RCC 7860 (cell line): Measurements from ENCODE around the gene ZDHHC18.
A peak's percentile ranks its signal among the peaks of the same experiment; 100 is the strongest.

Experiments used
- DNase-seq: peaks from one replicate; pipeline ENCODE4 v3.0.0-alpha.2; 2015; ENCODE audit warnings: low spot score
- FAIRE-seq: peaks from 2 replicates; lab custom pipeline; 2012; peaks lifted over from hg19 to GRCh38; lab: Jason Lieb, UNC

The ZDHHC18 gene, protein sequence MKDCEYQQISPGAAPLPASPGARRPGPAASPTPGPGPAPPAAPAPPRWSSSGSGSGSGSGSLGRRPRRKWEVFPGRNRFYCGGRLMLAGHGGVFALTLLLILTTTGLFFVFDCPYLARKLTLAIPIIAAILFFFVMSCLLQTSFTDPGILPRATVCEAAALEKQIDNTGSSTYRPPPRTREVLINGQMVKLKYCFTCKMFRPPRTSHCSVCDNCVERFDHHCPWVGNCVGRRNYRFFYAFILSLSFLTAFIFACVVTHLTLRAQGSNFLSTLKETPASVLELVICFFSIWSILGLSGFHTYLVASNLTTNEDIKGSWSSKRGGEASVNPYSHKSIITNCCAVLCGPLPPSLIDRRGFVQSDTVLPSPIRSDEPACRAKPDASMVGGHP

GRCh38 chr1:26826261-26827105, at the start of gene ZDHHC18:
Gene ZDHHC18 (plus strand): TSS chr1:26826688. CDS start chr1:26826805, 117 bp downstream.
- no peak for FAIRE-seq
- DNase-seq = peak; percentile 23

DNA sequence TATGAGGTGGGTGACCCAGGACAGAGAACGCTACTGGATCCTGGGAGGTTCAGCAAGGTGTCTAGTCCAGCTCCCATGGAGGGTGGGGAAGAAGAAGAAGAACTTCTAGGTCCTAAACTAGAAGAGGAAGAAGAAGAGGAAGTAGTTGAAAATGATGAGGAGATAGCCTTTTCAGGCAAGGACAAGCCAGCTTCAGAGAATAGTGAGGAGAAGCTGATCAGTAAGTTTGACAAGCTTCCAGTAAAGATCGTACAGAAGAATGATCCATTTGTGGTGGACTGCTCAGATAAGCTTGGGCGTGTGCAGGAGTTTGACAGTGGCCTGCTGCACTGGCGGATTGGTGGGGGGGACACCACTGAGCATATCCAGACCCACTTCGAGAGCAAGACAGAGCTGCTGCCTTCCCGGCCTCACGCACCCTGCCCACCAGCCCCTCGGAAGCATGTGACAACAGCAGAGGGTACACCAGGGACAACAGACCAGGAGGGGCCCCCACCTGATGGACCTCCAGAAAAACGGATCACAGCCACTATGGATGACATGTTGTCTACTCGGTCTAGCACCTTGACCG, 47.3 kb upstream of the ZDHHC18 start:
- no peak for FAIRE-seq
- no peak for DNase-seq

DNA sequence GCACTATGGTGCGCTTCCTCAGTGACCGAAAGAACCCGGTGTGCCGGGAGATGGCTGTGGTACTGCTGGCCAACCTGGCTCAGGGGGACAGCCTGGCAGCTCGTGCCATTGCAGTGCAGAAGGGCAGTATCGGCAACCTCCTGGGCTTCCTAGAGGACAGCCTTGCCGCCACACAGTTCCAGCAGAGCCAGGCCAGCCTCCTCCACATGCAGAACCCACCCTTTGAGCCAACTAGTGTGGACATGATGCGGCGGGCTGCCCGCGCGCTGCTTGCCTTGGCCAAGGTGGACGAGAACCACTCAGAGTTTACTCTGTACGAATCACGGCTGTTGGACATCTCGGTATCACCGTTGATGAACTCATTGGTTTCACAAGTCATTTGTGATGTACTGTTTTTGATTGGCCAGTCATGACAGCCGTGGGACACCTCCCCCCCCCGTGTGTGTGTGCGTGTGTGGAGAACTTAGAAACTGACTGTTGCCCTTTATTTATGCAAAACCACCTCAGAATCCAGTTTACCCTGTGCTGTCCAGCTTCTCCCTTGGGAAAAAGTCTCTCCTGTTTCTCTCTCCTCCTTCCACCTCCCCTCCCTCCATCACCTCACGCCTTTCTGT, 46.0 kb upstream of the ZDHHC18 start:
- DNase-seq (no peak), FAIRE-seq (no peak)

- no peak for FAIRE-seq
These were observed 45.2 kb upstream of the ZDHHC18 start for GRCh38 chr1:26781206-26781825.

GRCh38 chr1:26782521-26783212, 43.8 kb upstream of the ZDHHC18 start:
- DNase-seq (no peak), FAIRE-seq (no peak)

More at GRCh38 chr1:26781206-26781825, 45.2 kb upstream of the ZDHHC18 start:
- DNase-seq = no peak

DNA sequence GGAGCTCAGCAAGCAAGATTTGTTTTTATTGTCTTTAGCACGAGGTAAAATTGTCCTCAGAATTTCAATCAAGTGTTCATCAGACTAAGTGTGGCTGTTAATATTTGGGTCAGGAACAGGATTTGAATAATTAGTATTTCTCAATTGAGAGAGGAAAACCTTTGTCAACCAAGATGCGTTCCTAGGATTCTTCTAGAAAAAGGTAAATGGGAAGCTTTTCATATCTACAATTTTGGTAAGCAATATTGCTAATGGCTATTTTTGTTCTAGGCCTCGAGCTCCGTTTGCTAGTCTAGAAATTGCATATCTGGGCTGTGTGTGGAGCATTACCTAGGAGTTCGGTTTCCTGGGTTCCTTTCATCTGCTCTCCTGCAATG, 42.9 kb upstream of the ZDHHC18 start:
- FAIRE-seq (no peak), DNase-seq (no peak)

- DNase-seq (peak; percentile 55), FAIRE-seq (no peak)
These were observed 42.2 kb upstream of the ZDHHC18 start for GRCh38 chr1:26784023-26784871.

DNA sequence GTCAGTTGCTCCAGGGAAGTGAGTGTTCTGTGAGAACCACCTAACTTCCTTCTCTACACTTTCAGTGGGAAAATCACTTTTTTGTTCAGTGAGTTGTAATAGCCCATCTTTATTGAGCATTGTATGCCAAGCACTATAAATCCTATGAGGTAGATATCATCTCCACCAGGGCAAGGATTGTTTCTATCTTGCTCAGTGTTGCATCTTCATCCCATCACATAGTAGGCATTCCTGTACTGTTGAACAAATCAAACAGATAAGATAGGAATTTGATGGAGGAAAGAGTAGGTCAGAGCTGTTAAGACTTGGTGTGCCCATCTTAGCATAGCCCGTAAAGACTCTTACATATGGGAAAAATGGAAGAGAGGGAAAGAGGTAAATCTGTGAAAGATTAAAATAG, 41.6 kb upstream of the ZDHHC18 start:
- FAIRE-seq = no peak

DNA sequence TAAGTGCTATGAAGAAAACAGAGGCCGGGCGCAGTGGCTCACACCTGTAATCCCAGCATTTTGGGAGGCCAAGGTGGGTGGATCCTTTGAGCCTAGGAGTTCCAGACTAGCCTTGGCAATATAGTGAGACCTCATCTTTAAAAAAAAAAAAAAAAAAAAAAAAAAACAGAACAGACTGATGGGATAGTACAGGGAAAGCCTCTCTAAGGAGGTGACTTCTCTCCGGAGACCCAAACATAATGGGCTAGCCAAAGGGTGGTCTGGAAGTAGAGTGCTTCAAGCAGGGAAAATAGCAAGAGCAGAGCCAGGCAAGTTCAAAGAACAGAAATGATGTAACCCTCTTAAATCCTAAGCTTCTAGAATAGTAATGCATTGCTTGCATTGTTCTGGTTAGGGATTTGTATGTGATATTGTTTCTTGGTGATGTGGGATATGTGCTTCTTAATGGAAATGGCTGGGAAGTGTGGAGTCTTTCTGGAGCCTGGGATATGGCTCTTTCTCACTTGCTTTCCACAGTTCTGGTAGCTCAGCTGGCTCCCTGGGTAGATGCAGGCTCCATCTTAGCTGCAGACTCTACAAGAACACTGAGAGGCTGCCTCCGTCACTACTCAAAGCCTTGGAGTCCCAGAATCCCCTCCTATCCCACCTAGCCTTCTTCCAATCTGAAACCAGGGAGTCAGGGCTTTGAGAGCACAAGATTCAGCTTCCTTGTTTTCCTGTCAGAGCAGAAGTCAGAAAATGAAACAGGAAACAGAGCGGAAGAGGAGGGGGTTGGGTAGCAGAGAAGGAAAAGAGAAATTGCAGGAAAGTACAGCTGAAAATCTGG, 40.7 kb upstream of the ZDHHC18 start:
- DNase-seq (no peak), FAIRE-seq (no peak)

More for the DNA sequence above, 41.6 kb upstream of the ZDHHC18 start:
- no peak for DNase-seq

- FAIRE-seq (peak; percentile 72), DNase-seq (peak; percentile 80)
These were observed 39.8 kb upstream of the ZDHHC18 start for GRCh38 chr1:26786437-26787380.

DNA sequence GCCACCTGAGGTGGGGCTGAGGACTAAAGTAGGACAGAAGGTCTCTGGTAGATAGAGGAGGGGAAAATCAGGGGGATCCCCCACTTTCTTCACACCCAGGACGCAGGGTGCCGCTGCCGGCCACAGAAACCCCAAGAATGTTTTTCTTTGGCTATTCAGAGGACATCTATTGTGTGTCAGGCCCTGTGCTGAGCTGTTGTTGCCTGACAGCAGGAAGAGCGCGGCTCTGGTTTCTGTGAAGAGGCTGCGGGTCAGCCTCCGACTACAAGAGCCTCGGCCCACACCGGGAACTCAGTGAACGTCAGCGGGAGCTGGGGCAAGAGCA, 39.1 kb upstream of the ZDHHC18 start:
- DNase-seq (peak; percentile 22), FAIRE-seq (no peak)

DNA sequence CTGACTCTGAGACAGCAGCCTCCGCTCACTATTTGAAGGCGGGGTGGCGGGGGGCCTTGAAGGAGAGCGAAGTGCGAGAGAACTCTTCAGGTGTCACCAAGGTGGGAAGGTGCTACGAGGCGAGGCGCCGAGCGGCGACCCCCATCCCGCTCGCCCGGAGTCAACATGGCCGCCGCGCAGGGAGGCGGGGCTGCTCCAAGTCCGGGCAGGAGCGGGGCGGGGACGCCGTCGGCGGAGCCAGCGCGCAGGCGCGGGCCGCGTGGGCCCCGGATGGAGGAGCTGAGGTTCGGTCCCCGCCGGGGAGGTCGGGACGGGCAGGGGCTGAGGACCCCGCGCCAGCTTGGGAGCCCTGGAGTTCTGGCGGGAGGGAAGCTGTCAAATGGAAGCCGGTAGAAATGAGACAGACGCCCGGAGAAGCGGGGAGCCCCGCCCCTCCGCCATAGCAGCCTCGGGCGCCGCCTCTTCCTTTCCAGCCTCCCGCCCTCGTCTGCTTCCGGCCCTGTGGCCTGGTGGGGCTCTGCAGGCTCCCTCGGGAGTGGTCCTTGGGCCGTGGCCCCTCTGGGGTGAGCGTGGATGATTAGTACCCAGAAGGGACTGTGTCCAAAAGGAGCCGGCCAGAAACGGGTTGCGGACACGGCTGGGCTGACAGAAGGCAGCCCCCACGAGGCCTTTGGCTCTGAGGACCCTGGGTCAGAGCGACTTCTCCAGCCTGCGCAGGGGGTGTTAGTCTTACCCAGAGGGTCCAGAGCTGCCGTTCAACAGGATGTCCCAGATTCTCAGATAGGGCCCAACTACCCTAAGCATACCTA, 38.6 kb upstream of the ZDHHC18 start, which contains the start of gene PIGV:
Gene PIGV, plus strand, starts transcription at position 245 of the 809 bp plus-strand sequence. CDS start 2,866 bp downstream, outside the sequence.
- no peak for FAIRE-seq
- peak; percentile 60 for DNase-seq

DNA sequence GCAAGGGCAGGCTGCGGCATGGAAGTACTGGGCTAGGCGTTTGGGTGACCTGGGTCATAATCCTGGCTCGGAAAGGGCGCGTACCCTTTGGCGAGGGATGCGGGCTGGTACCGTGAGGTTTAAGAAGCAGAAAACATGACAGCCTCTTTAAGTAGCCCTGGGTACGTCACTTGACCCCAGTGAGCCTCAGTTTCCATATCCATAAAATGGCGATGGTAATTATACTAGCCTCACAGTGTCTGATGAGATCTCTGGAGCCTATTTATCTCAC, 38.0 kb upstream of the ZDHHC18 start:
- no peak for FAIRE-seq

GRCh38 chr1:26788836-26789611, 37.5 kb upstream of the ZDHHC18 start:
- DNase-seq = peak; percentile 74
- FAIRE-seq = peak; percentile 71

More for the DNA sequence above, 38.0 kb upstream of the ZDHHC18 start:
- no peak for DNase-seq

DNA sequence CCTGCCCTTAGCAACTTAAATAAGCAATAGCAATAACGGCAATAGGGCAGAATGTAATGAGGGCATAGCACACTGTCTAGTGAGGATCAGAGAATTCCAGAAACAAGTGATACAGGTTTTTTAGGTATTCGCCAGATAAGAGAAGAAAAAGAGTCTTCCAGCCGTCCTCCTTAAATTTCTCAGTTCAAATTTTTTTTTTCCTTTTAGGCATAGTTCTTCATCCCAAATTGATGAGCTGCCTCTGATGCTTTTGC, 36.9 kb upstream of the ZDHHC18 start:
- no peak for FAIRE-seq

GRCh38 chr1:26789931-26790330, 36.6 kb upstream of the ZDHHC18 start:
- FAIRE-seq = no peak
- no peak for DNase-seq

More for the DNA sequence above, 36.9 kb upstream of the ZDHHC18 start:
- no peak for DNase-seq
